Endothelial cell of umbilical vein (primary cell): ENCODE results near the gene TEX12. TPM values are rescaled to one million over a fixed set of nuclear protein-coding genes. Genes with fewer than 3 reads are reported as not detected.

ENCODE experiments used
- BruUV-seq: library from RNA; stranded (reverse); fragments of 400-500 nt; replicated peaks from 2 replicates; lab custom pipeline; 2021; lab: Mats Ljungman, UMichigan
- CTCF ChIA-PET: fragments of 300-600, 350-600 bp; sonication (Branson Sonifier 250); formaldehyde crosslinking; loops from one replicate; lab custom pipeline; 2021; ENCODE audit warnings: antibody characterized with exemption, inconsistent platforms; lab: Charles Lee
- POLR2A ChIA-PET: fragments of 300-600, 350-600 bp; sonication (Branson Sonifier 250); formaldehyde crosslinking; loops from one replicate; lab custom pipeline; 2021; ENCODE audit warnings: antibody characterized with exemption, inconsistent platforms; lab: Charles Lee
- DNase-seq: peaks from one replicate; pipeline ENCODE4 v3.0.0-alpha.2; 2011; ENCODE audit warnings: low read depth, low spot score
- FAIRE-seq: peaks from 2 replicates; lab custom pipeline; 2011; peaks lifted over from hg19 to GRCh38; lab: Jason Lieb, UNC
- H2AFZ ChIP-seq: 2 replicates; pipeline ENCODE4 v1.6.0; 2012; ENCODE audit warnings: low read depth, low read length, control low read depth, inconsistent platforms
- H3K27ac ChIP-seq: 2 replicates; pipeline ENCODE4 v1.5.1; 2011; ENCODE audit warnings: low read depth, mild to moderate bottlenecking, control low read depth, low read length, moderate library complexity; ENCODE audit not compliant: insufficient read depth
- H3K27me3 ChIP-seq, 2 experiments: 2 replicates each; pipeline versions ENCODE4 v1.6.0 to v1.6.1; 2011; ENCODE audit warnings: low read length in 2 of 2, mixed read lengths in 1 of 2; ENCODE audit not compliant: control insufficient read depth in 2 of 2, insufficient read depth in 2 of 2
- H3K36me3 ChIP-seq, 2 experiments: 2 replicates in 1 of 2; 3 replicates in 1 of 2; pipeline ENCODE4 v1.5.1; 2011; ENCODE audit warnings: low read length in 2 of 2, mild to moderate bottlenecking in 1 of 2, moderate library complexity in 1 of 2; ENCODE audit not compliant: control insufficient read depth in 2 of 2, insufficient read depth in 2 of 2; ENCODE audit errors: extremely low read depth in 1 of 2
- H3K4me1 ChIP-seq: 3 replicates; pipeline ENCODE4 v1.5.1; 2011; ENCODE audit warnings: mild to moderate bottlenecking, low read length; ENCODE audit not compliant: control insufficient read depth, insufficient read depth; ENCODE audit errors: extremely low read depth
- H3K4me2 ChIP-seq: 2 replicates; pipeline ENCODE4 v1.6.1; 2011; ENCODE audit warnings: low read length, control low read depth, mixed read lengths; ENCODE audit not compliant: insufficient read depth
- H3K4me3 ChIP-seq, 3 experiments: fragments of 200-600 bp in 1 of 3; sonication (generic), shearing (Covaris generic) in 1 of 3; replicated peaks in 1 of 3; 2 replicates each; pipeline ENCODE4 v1.5.1; 2011 to 2016; ENCODE audit warnings: control low read depth in 3 of 3, low read length in 3 of 3, mild to moderate bottlenecking in 2 of 3, inconsistent platforms in 1 of 3, low read depth in 1 of 3, moderate library complexity in 1 of 3; ENCODE audit not compliant: insufficient read depth in 1 of 3
- H3K79me2 ChIP-seq: 2 replicates; pipeline ENCODE4 v1.6.0; 2012; ENCODE audit warnings: low read length, inconsistent platforms; ENCODE audit not compliant: control insufficient read depth, insufficient read depth
- H3K9ac ChIP-seq: replicated peaks from 2 replicates; pipeline ENCODE3; 2011; ENCODE audit warnings: low read length, control low read depth; ENCODE audit not compliant: insufficient read depth; ENCODE audit errors: extremely low read depth
- H3K9me1 ChIP-seq: replicated peaks from 3 replicates; pipeline ENCODE4 v1.6.0; 2011; ENCODE audit warnings: mild to moderate bottlenecking, low read length; ENCODE audit not compliant: control insufficient read depth, insufficient read depth; ENCODE audit errors: extremely low read depth
- H3K9me3 ChIP-seq: replicated peaks from 2 replicates; pipeline ENCODE4 v1.5.1; 2012; ENCODE audit warnings: low read length, inconsistent platforms; ENCODE audit not compliant: control insufficient read depth, insufficient read depth
- H4K20me1 ChIP-seq: replicated peaks from 2 replicates; pipeline ENCODE3; 2011; ENCODE audit warnings: mild to moderate bottlenecking, low read length; ENCODE audit not compliant: control insufficient read depth, insufficient read depth; ENCODE audit errors: extremely low read depth
- CTCF ChIP-seq, 2 donors: IDR thresholded peaks; 1 replicate in 1 of 2; 2 replicates in 1 of 2; pipeline ENCODE4 v1.5.1; 2011; ENCODE audit warnings: low read length in 2 of 2, mild to moderate bottlenecking in 2 of 2, moderate library complexity in 2 of 2, control low read depth in 1 of 2, inconsistent platforms in 1 of 2, low read depth in 1 of 2; ENCODE audit not compliant: insufficient read depth in 1 of 2; ENCODE audit errors: extremely low read depth in 1 of 2
- EZH2 ChIP-seq: IDR thresholded peaks from 2 replicates; pipeline ENCODE4 v1.6.1; 2012; ENCODE audit warnings: borderline replicate concordance, low read depth, mild to moderate bottlenecking, moderate library complexity, low read length, inconsistent platforms; ENCODE audit not compliant: severe bottlenecking
- FOS ChIP-seq: IDR thresholded peaks from 2 replicates; pipeline ENCODE4 v1.6.1; 2011; ENCODE audit warnings: mild to moderate bottlenecking, low read length, moderate library complexity, borderline replicate concordance; ENCODE audit not compliant: insufficient read depth
- GATA2 ChIP-seq: IDR thresholded peaks from 2 replicates; pipeline ENCODE4 v1.7.0; 2011; ENCODE audit warnings: low read depth, mild to moderate bottlenecking, moderate library complexity, mixed read lengths, low read length; ENCODE audit not compliant: insufficient read length, insufficient read depth
- JUN ChIP-seq: IDR thresholded peaks from 2 replicates; pipeline ENCODE4 v1.6.1; 2011; ENCODE audit warnings: borderline replicate concordance, low read depth; ENCODE audit not compliant: insufficient read length, insufficient read depth
- MAX ChIP-seq: IDR thresholded peaks from 2 replicates; pipeline ENCODE4 v1.6.1; 2011; ENCODE audit not compliant: insufficient read depth, insufficient read length
- MYC ChIP-seq: IDR thresholded peaks from one replicate; pipeline ENCODE4 v1.6.1; 2011; ENCODE audit warnings: mild to moderate bottlenecking, low read depth, low read length
- POLR2A ChIP-seq: IDR thresholded peaks from 2 replicates; pipeline ENCODE4 v1.6.1; 2012; ENCODE audit warnings: low read depth, mild to moderate bottlenecking, control low read depth, low read length
- POLR2AphosphoS5 ChIP-seq: IDR thresholded peaks from 2 replicates; pipeline ENCODE4 v1.6.1; 2012; ENCODE audit warnings: low read depth, mild to moderate bottlenecking, control low read depth, low read length, moderate library complexity; ENCODE audit not compliant: insufficient read depth
- dilution Hi-C: fragments of 300-500 bp; cut with MboI; formaldehyde crosslinking; loops from one replicate; pipeline ENCODE4 v1.15.0; 2019; ENCODE audit warnings: low sequenced_read_pairs; ENCODE audit not compliant: extremely low pct_ligation_motif_present
- intact Hi-C: fragments of 100-400 bp; cut with micrococcal nuclease; formaldehyde crosslinking; loops from one replicate; pipeline ENCODE4 v1.10.0; 2022
- polyA plus RNA-seq, 4 experiments: library from polyadenylated mRNA; depleted of rRNA in 3 of 4; stranded (reverse) in 3 of 4; unstranded in 1 of 4; fragments of >200 nt; gene quantifications; 2 replicates each; pipeline versions ENCODE4 v1.2.1 to v1.2.3, GENCODE V29; 2011 to 2012; ENCODE audit warnings: missing spikeins in 1 of 4
- total RNA-seq: library from RNA; stranded (reverse); gene quantifications from 2 replicates; pipeline ENCODE4 v1.2.3, GENCODE V29; 2021

TEX12 gene
- total and polyA plus RNA-seq, 2 donors (not counting 3 experiments of a cell fraction or from before 2014, with no cell fraction given), result 0.46 TPM; not detected in 1

GRCh38 chr11:112213753-112214152, 46.6 kb downstream of the TEX12 start:
- Histone ChIP-seq H3K4me2 (no peak overlapping the region), H3K27me3 (no peaks in the 10 kb centered on the region), H3K9ac (no peak overlapping the region), H3K9me1 (no peaks in the 10 kb centered on the region), H3K36me3 (no peaks in the 10 kb centered on the region), H4K20me1 (no peaks in the 10 kb centered on the region), H2AFZ (no peak overlapping the region), H3K4me1 (no peaks in the 10 kb centered on the region), H3K79me2 (no peaks in the 10 kb centered on the region), H3K27ac (no peak overlapping the region), H3K9me3 (no peaks in the 10 kb centered on the region), H3K4me3 (no peak overlapping the region)
- POLR2A ChIA-PET, result no interaction called here
- BruUV-seq, result no TSS peak
- no peak for DNase-seq
- CTCF ChIA-PET, result interaction anchor here (0.7 to 13.6 kb wide), 3 partner anchors 66 to 101 kb away, joined by 3 to 540 read pairs (median 4); no protein-coding TSS in a partner anchor
- TF ChIP-seq FOS (no peak), JUN (no peak), POLR2A (no peak), CTCF (IDR thresholded peaks at IDR 0.05; ENCODE audit: extremely low read depth in 1 of 2, insufficient read depth in 1 of 2, low read depth in 1 of 2, low read length in 2 of 2) (no peak), POLR2AphosphoS5 (no peak), MYC (no peak), EZH2 (no peak), GATA2 (no peak), MAX (no peak)
- intact Hi-C loops (no loop called here), dilution Hi-C loops (no loop called here)
- FAIRE-seq, result peak; percentile 15
